GM12865 (cell line): ENCODE results near the gene CTU2.

Experiments used
- DNase-seq: peaks from one replicate; pipeline ENCODE4 v3.0.0; 2010; ENCODE audit warnings: low read depth
- H3K4me3 ChIP-seq: 2 replicates; pipeline ENCODE4 v1.5.1; 2011; ENCODE audit warnings: mild to moderate bottlenecking, low read depth, low read length, control low read depth
- TF ChIP-seq, protein P1 (sequence below): IDR thresholded peaks from 2 replicates; pipeline ENCODE4 v1.5.1; 2011; ENCODE audit warnings: low read length, control low read depth, low read depth, inconsistent platforms; ENCODE audit not compliant: insufficient read depth; ENCODE audit errors: missing control alignments

The CTU2 gene

DNA sequence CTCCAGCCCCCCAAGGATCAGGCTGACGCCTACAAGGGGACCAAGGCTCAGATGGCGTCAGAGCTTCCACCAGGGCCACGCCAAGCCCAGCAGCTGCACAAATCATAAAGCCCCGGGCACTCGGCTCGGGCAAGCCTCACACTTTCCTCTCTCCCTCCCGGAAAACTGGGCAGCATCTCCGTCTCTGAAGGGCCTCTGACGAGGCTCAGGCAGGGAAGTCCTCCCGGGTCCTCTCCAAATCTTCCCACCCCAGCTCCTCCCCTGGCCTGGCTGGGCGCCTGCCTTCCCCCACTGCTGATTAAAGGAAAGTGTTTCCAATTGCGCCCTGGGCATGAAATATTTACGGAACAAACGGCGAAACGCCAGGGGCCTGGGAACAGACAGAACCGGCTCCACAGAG lies 40.2 kb downstream of the CTU2 start:
- H3K4me3 ChIP-seq: no peak overlapping the region
- no peak for DNase-seq
- TF ChIP-seq, protein P1, sequence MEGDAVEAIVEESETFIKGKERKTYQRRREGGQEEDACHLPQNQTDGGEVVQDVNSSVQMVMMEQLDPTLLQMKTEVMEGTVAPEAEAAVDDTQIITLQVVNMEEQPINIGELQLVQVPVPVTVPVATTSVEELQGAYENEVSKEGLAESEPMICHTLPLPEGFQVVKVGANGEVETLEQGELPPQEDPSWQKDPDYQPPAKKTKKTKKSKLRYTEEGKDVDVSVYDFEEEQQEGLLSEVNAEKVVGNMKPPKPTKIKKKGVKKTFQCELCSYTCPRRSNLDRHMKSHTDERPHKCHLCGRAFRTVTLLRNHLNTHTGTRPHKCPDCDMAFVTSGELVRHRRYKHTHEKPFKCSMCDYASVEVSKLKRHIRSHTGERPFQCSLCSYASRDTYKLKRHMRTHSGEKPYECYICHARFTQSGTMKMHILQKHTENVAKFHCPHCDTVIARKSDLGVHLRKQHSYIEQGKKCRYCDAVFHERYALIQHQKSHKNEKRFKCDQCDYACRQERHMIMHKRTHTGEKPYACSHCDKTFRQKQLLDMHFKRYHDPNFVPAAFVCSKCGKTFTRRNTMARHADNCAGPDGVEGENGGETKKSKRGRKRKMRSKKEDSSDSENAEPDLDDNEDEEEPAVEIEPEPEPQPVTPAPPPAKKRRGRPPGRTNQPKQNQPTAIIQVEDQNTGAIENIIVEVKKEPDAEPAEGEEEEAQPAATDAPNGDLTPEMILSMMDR: no peak

DNA sequence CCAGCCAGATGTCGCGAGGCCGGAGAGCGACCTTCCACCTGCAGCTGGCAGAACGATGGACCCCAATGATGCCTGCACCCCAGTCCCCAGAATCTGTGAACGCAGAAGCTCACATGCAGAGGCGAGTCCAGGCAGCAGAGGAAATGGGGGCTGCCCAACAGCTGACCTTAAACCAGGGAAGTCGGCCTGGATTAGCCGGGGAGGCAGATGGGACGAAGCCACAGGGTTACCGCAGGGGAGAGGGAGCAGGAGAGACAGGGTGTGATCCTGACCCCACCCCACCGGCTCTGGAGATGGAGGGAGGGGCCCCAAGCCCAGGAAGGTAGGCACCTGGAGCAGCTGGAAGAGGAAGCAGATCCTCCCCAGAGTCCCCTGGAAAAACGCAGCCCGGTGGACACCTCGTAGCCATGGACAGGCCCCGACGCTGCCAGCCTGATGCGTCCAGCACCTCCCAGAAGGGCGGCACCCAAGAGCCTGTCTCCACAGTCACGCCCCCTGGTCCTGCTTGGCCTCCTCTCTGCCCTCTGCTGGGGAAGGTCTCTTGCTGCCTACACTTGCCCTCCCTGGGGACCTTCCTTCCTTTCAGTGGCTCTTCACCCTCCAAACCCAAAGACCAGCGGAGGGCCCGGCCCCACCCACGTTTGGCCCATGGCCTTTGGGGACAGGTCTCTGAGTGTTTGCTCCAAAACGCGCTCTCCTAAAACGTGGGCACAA lies 41.4 kb downstream of the CTU2 start:
- H3K4me3 ChIP-seq: no peak overlapping the region
- peak; percentile 75 for DNase-seq
- TF ChIP-seq, protein P1: peak; percentile 51

DNA sequence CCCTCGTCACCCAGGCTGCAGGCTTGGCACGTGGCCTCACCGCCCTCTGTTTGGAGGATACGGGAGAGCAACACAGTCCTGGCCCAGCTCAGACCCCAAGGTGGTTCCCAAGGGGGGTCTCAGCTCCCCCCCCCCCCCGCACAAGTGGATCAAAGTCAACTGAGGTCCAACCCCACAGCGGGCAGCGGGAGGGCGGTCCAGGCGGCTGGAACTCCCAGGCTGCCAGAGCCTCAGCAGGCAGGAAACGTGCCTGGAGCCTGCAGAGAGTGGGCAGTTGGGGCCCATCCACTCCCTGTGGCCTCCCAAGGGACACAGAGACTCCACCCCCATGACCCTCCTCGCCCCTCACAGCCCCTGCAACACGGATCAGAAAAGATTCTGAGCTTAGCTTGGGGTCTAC lies 42.1 kb downstream of the CTU2 start:
- H3K4me3 ChIP-seq: no peak overlapping the region
- TF ChIP-seq, protein P1: no peak
- DNase-seq: no peak

DNA sequence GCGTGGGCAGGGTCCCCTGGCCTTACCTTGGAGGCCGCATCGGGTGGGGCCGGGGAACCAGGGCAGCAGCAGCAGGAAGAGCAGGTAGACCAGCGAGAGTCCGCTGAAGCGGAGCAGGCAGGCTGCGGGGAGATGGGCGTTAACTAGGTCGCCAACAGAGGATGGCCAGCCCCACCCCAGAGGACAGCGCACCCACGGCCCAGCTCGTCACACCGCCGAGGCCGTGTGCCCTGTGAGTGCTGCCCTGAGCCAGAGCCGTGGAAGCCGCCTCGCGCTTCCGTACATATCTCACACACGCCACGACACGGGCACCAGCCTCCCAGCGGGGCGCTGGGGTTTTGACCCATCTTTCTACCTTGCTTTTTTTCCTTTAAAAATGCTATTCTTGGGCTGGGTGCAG lies 43.1 kb downstream of the CTU2 start:
- TF ChIP-seq, protein P1: no peak
- no peak for DNase-seq
- no peak overlapping the region for H3K4me3 ChIP-seq

DNA sequence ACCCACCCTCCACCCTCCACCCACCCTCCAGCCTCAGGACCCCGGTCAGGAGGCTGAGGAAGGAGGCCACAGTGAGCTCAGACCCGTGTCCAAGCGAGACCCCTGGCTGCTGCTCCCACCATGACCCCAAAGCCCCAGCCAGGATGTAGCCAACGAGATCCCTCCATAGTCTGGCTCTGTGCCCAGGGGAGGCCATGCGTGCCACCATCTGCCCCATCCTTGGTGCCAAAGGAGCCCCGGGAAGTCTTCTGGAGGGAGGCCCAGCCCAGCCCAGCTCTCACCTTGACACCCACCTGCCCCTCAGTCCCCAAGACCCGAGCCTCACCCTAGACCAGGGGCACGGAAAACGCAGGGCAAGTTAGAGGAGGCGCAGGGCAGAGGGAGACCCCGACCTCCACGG lies 44.6 kb downstream of the CTU2 start:
- TF ChIP-seq, protein P1: no peak
- no peak overlapping the region for H3K4me3 ChIP-seq
- no peak for DNase-seq

DNA sequence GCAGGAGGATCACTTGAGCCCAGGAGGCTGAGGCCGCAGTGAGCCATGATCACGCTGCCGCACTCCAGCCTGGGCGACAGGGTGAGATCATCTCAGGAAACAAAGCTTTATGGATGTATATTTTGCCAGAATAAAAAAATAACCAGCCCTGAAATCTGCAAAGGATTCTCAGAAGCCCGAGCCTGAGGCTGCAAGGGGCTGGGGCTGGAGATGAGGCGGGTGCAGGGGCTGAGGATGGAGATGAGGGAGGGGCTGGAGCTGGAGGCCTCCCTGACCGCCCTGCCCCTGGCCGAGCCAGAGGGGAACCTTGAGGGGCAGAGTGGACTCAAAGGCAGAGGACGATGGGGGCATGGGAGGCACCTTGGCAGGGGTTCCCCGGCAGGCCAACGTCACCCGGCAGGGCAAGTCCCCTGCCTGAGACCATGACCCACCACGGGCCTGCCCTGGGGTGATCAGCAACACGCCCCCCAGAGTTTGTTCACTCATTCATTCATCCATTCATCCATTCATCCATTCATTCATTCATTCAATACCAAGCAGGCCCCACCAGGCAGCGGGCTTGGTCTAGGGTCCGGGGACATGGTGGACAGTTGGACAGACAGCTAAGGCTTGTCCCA lies 46.2 kb downstream of the CTU2 start:
- TF ChIP-seq, protein P1: no peak

More for the DNA sequence above, 46.2 kb downstream of the CTU2 start:
- no peak overlapping the region for H3K4me3 ChIP-seq
- DNase-seq: no peak
